K562 (cell line): Measurements from ENCODE around the gene RNF31. TPM values are rescaled to one million over a fixed set of nuclear protein-coding genes. Genes with fewer than 3 reads are reported as not detected.

Source experiments
- ATAC-seq: fragments of 200-7000 bp; cut with Tn5 transposase; 3 replicates; pipeline ENCODE4 v1.9.1; 2020; ENCODE audit warnings: moderate library complexity
- BruUV-seq: library from RNA; stranded (reverse); fragments of 400-500 nt; replicated peaks from 2 replicates; lab custom pipeline; 2021; lab: Mats Ljungman, UMichigan
- CTCF ChIA-PET: fragments of 300-600 bp; formaldehyde crosslinking; extraction: SDS; loops from one replicate; lab custom pipeline; 2021; ENCODE audit warnings: low intra/inter-chr PET ratio; lab: Yijun Ruan, JAX
- POLR2A ChIA-PET: fragments of 300-600, 350-650 bp; sonication (Branson Sonifier 250); formaldehyde crosslinking; extraction: SDS; loops from one replicate; lab custom pipeline; 2021; ENCODE audit warnings: antibody characterized with exemption, inconsistent platforms; lab: Yijun Ruan, JAX
- DNase-seq, 4 experiments: peaks; one replicate each; pipeline versions ENCODE4 v3.0.0 to v3.0.0-alpha.2; 2011 to 2018; ENCODE audit warnings: low spot score in 3 of 4, mixed read lengths in 3 of 4; ENCODE audit errors: extremely low read depth in 1 of 4
- FAIRE-seq: peaks from 2 replicates; lab custom pipeline; 2011; peaks lifted over from hg19 to GRCh38; lab: Jason Lieb, UNC
- H2AFZ ChIP-seq: 2 replicates; pipeline ENCODE4 v1.6.0; 2011; ENCODE audit warnings: low read depth, low read length, control low read depth, inconsistent platforms
- H3K27ac ChIP-seq: fragments of 200-600 bp; 3 replicates; pipeline ENCODE4 v1.8.0; 2011; ENCODE audit warnings: low read depth, mild to moderate bottlenecking, control low read depth, inconsistent platforms, low read length, moderate library complexity, mixed read lengths; ENCODE audit errors: extremely low read depth
- H3K27me3 ChIP-seq, 2 experiments: fragments of 300-600 bp in 1 of 2; 2 replicates in 1 of 2; 3 replicates in 1 of 2; pipeline versions ENCODE4 v1.6.0 to v1.8.0; 2011; ENCODE audit warnings: inconsistent platforms in 2 of 2, low read length in 2 of 2, mild to moderate bottlenecking in 1 of 2, mixed read lengths in 1 of 2, moderate library complexity in 1 of 2; ENCODE audit not compliant: control insufficient read depth in 2 of 2, insufficient read depth in 2 of 2
- H3K36me3 ChIP-seq: fragments of 300-600 bp; 3 replicates; pipeline ENCODE4 v1.8.0; 2011; ENCODE audit warnings: mild to moderate bottlenecking, low read length, inconsistent platforms; ENCODE audit not compliant: control insufficient read depth, insufficient read depth
- H3K4me1 ChIP-seq, 2 experiments: fragments of 200-600 bp in 1 of 2; replicated peaks in 1 of 2; 2 replicates in 1 of 2; 3 replicates in 1 of 2; pipeline versions ENCODE4 v1.5.1 to v1.8.0; 2011; ENCODE audit warnings: inconsistent platforms in 2 of 2, low read length in 2 of 2, mild to moderate bottlenecking in 1 of 2, mixed read lengths in 1 of 2, moderate library complexity in 1 of 2; ENCODE audit not compliant: control insufficient read depth in 2 of 2, insufficient read depth in 2 of 2
- H3K4me2 ChIP-seq: 2 replicates; pipeline ENCODE4 v1.6.1; 2011; ENCODE audit warnings: low read length, control low read depth, inconsistent platforms, mixed read lengths; ENCODE audit not compliant: insufficient read depth
- H3K4me3 ChIP-seq: fragments of 200-600 bp; sonication (generic), shearing (Covaris generic); 2 replicates; pipeline ENCODE4 v1.5.1; 2016; ENCODE audit warnings: control low read depth, inconsistent platforms
- H3K79me2 ChIP-seq: fragments of 200-600 bp; 3 replicates; pipeline ENCODE4 v1.8.0; 2011; ENCODE audit warnings: low read length, inconsistent platforms; ENCODE audit not compliant: control insufficient read depth, insufficient read depth
- H3K9ac ChIP-seq, 2 experiments: 2 replicates each; pipeline versions ENCODE4 v1.6.0 to v1.6.1; 2011; ENCODE audit warnings: low read depth in 2 of 2, low read length in 2 of 2, control low read depth in 1 of 2, inconsistent platforms in 1 of 2, mild to moderate bottlenecking in 1 of 2, mixed read lengths in 1 of 2; ENCODE audit not compliant: insufficient read depth in 1 of 2
- H3K9me1 ChIP-seq: one replicate; pipeline ENCODE4 v1.6.0; 2011; ENCODE audit warnings: inconsistent platforms, mild to moderate bottlenecking, low read length, moderate library complexity; ENCODE audit not compliant: control insufficient read depth, insufficient read depth
- H3K9me3 ChIP-seq: replicated peaks from 2 replicates; pipeline ENCODE4 v1.5.1; 2011; ENCODE audit warnings: low read depth, low read length, inconsistent platforms; ENCODE audit not compliant: control insufficient read depth, insufficient read depth
- H4K20me1 ChIP-seq: replicated peaks from 2 replicates; pipeline ENCODE4 v1.6.1; 2011; ENCODE audit warnings: low read length, inconsistent platforms, mixed read lengths; ENCODE audit not compliant: control insufficient read depth, insufficient read depth
- DDX20 ChIP-seq: fragments of 450-650 bp; IDR thresholded peaks from 2 replicates; pipeline ENCODE4 v1.6.1; 2016; ENCODE audit warnings: missing genetic modification characterization, low read depth, mild to moderate bottlenecking, missing compliant biosample characterization, moderate library complexity
- E2F3 ChIP-seq: fragments of 250-450 bp; sonication (Bioruptor Pico); IDR thresholded peaks from 2 replicates; pipeline ENCODE4 v1.4.0; 2020; ENCODE audit warnings: mild to moderate bottlenecking
- E2F8 ChIP-seq: fragments of 450-650 bp; IDR thresholded peaks from 2 replicates; pipeline ENCODE4 v1.7.1; 2018; ENCODE audit warnings: mild to moderate bottlenecking, low read depth; ENCODE audit not compliant: partially characterized antibody
- NFIC ChIP-seq: fragments of 450-650 bp; IDR thresholded peaks from 2 replicates; pipeline ENCODE4 v1.6.1; 2017; ENCODE audit warnings: mild to moderate bottlenecking, inconsistent platforms
- NR2C2 ChIP-seq, 2 experiments: fragments of 200-800 bp in 1 of 2; sonication (Bioruptor generic) in 1 of 2; sonication (generic) in 1 of 2; formaldehyde crosslinking in 1 of 2; IDR thresholded peaks; 2 replicates each; pipeline versions ENCODE4 v1.6.1 to v1.8.0; 2016 to 2022; ENCODE audit warnings: mild to moderate bottlenecking in 1 of 2, missing compliant biosample characterization in 1 of 2, missing genetic modification characterization in 1 of 2, missing genetic modification reagents in 1 of 2
- RBM34 ChIP-seq: fragments of 200-400 bp; formaldehyde crosslinking; IDR thresholded peaks from 2 replicates; pipeline ENCODE4 v1.6.1; 2018; ENCODE audit warnings: low read length, borderline replicate concordance; ENCODE audit not compliant: insufficient read depth
- SP1 ChIP-seq: sonication (generic); formaldehyde crosslinking; IDR thresholded peaks from 2 replicates; pipeline ENCODE4 v1.8.1; 2022; ENCODE audit warnings: mild to moderate bottlenecking, missing genetic modification reagents
- TARDBP ChIP-seq: fragments of 450-650 bp; IDR thresholded peaks from 2 replicates; pipeline ENCODE4 v1.6.1; 2016
- ZKSCAN8 ChIP-seq: fragments of 200-800 bp; sonication (Bioruptor generic); IDR thresholded peaks from 2 replicates; pipeline ENCODE4 v1.6.1; 2016; ENCODE audit warnings: missing genetic modification characterization, missing compliant biosample characterization
- WGBS: fragments of 100-300 bp; shearing (Covaris generic); methylation state at CpG from one replicate; pipeline ENCODE4 v1.1.6; 2016; ENCODE audit warnings: low coverage, mixed read lengths; ENCODE audit not compliant: insufficient coverage; ENCODE audit errors: missing lambda C conversion rate; 5-methylcytosine and 5-hydroxymethylcytosine counted together
- in situ Hi-C: fragments of 300-500 bp; cut with MboI; formaldehyde crosslinking; loops from 4 replicates; pipeline ENCODE4 v1.15.0; 2018; ENCODE audit warnings: inconsistent platforms, mixed read lengths
- intact Hi-C: fragments of 100-400 bp; cut with micrococcal nuclease; formaldehyde crosslinking; loops from 2 replicates; pipeline ENCODE4 v1.14.2; 2022
- polyA plus RNA-seq, 8 experiments: library from polyadenylated mRNA; depleted of rRNA in 4 of 8; stranded (reverse) in 5 of 8; unstranded in 3 of 8; fragments of >200 nt; fragmentation: Nextera tagmentation in 2 of 8; fragmentation: Illumina TruSeq in 1 of 8; extraction: Ambion mirVana in 2 of 8; extraction: Trizol in 1 of 8; gene quantifications; 2 replicates each; pipeline versions ENCODE4 v1.2.1 to v1.2.3, GENCODE V29; 2011 to 2014; ENCODE audit warnings: inconsistent platforms in 1 of 8, missing spikeins in 1 of 8
- total RNA-seq, 7 experiments: library from RNA; depleted of rRNA in 6 of 7; stranded (reverse); fragments of >200 nt in 6 of 7; fragmentation: Illumina TruSeq in 2 of 7; extraction: Trizol in 2 of 7; gene quantifications; 2 replicates each; pipeline versions ENCODE4 v1.2.1 to v1.2.3, GENCODE V29; 2011 to 2021; ENCODE audit warnings: low replicate concordance in 1 of 7
- TF ChIP-seq, protein P1 (sequence below): fragments of 450-650 bp; IDR thresholded peaks from 2 replicates; pipeline ENCODE4 v1.6.1; 2017; ENCODE audit warnings: mild to moderate bottlenecking, moderate library complexity

RNF31 gene
- total and polyA plus RNA-seq, 9 of the 15 experiments (the other 6 are each of a cell fraction or from before 2014, with no cell fraction given) = 3.1 to 47.6 (median 19.1) TPM

GRCh38 chr14:24189059-24189375 is 41.7 kb downstream of the RNF31 start:
- no peaks in the 10 kb centered on the region for H3K27me3 ChIP-seq
- FAIRE-seq = no peak
- peak overlapping the region in 1 of 2 experiments; percentile 38; a peak in 2 of 4 replicates for H3K9ac ChIP-seq
- H3K79me2 ChIP-seq = peaks cover 25% of the 10 kb centered on the region
- H3K27ac ChIP-seq = no peak overlapping the region; the same call in 2 of the 3 replicates
- peak overlapping the region; percentile 11; the same call in 1 of the 2 replicates for H2AFZ ChIP-seq
- CTCF ChIA-PET = no interaction called here
- TF ChIP-seq E2F3 (CRISPR knock-in tag) (no peak), SP1 (CRISPR knock-in tag) (no peak), NR2C2 (CRISPR knock-in tag; IDR thresholded peaks at IDR 0.05) (no peak), NR2C2 (tag; IDR thresholded peaks at IDR 0.05) (peak; percentile 9; the same call in 1 of the 2 replicates), TARDBP (no peak)
- no TSS peak for BruUV-seq
- in situ Hi-C loops = no loop called here
- peaks cover 3% of the 10 kb centered on the region for H3K9me1 ChIP-seq
- intact Hi-C loops = no loop called here
- WGBS = 0% methylated on average over 1 of the region's 3 CpGs
- peaks cover 9% of the 10 kb centered on the region; the same call in 1 of the 2 replicates for H4K20me1 ChIP-seq
- no peak for DNase-seq
- H3K4me3 ChIP-seq = peak overlapping the region; percentile 71; the same call in 1 of the 2 replicates
- peaks cover 66% of the 10 kb centered on the region; the same call in 2 of the 3 replicates for H3K36me3 ChIP-seq
- H3K4me2 ChIP-seq = peak overlapping the region; percentile 87; the same call in 1 of the 2 replicates
- no peaks in the 10 kb centered on the region for H3K9me3 ChIP-seq
- ATAC-seq = no peak
- H3K4me1 ChIP-seq = peaks cover 0 to 21% of the 10 kb centered on the region in 2 experiments; a peak in 3 of 5 replicates
- POLR2A ChIA-PET = interaction anchor here (0.6 to 1.3 kb wide), 8 partner anchors 10 to 111 kb away, joined by 3 to 9 read pairs (median 4); partner anchors contain the start of genes DHRS1, IRF9, NOP9 and TINF2

DNA sequence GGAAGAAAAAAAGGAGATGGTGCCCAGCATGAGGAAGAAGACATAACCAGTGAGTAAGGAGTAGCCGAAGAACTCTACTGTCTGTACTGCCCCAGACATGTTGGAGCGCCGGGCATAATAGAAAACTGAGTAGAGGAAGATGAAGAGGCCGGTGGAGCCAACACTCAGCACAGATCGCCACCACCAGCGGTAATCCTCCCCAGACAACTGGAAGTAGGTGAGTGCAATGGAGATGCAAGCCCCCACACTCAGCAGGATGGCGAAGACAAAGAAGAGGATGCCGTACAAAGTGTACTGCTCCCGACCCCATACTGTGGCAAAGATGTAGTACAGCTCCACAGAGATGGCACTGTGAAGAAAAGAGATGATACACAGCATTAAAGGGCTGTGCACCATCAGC is 42.2 kb downstream of the RNF31 start:
- H3K9me1 ChIP-seq = peaks cover 3% of the 10 kb centered on the region
- ATAC-seq (no peak), FAIRE-seq (no peak), DNase-seq (no peak)
- peaks cover 1 to 21% of the 10 kb centered on the region in 2 experiments; a peak in 3 of 5 replicates for H3K4me1 ChIP-seq
- peaks cover 9% of the 10 kb centered on the region; the same call in 1 of the 2 replicates for H4K20me1 ChIP-seq
- no peak overlapping the region; the same call in 2 of the 3 replicates for H3K27ac ChIP-seq
- TF ChIP-seq DDX20 (no peak), NFIC (no peak), RBM34 (no peak), ZKSCAN8 (no peak), E2F8 (no peak)
- TF ChIP-seq, protein P1, sequence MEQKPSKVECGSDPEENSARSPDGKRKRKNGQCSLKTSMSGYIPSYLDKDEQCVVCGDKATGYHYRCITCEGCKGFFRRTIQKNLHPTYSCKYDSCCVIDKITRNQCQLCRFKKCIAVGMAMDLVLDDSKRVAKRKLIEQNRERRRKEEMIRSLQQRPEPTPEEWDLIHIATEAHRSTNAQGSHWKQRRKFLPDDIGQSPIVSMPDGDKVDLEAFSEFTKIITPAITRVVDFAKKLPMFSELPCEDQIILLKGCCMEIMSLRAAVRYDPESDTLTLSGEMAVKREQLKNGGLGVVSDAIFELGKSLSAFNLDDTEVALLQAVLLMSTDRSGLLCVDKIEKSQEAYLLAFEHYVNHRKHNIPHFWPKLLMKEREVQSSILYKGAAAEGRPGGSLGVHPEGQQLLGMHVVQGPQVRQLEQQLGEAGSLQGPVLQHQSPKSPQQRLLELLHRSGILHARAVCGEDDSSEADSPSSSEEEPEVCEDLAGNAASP = no peak
- no peak overlapping the region for H2AFZ ChIP-seq
- in situ Hi-C loops (no loop called here), intact Hi-C loops (no loop called here)
- H3K79me2 ChIP-seq = peaks cover 30% of the 10 kb centered on the region
- ChIA-PET CTCF (no interaction called here), POLR2A (interaction anchor here (0.6 to 1.3 kb wide), 9 partner anchors 10 to 111 kb away, joined by 3 to 9 read pairs (median 3); partner anchors contain the start of genes DHRS1, IRF9, NOP9 and TINF2)
- H3K36me3 ChIP-seq = peaks cover 66% of the 10 kb centered on the region; the same call in 2 of the 3 replicates
- WGBS = 81% methylated on average over 7 of the region's 9 CpGs
- no peak overlapping the region for H3K4me3 ChIP-seq
- H3K27me3 ChIP-seq = no peaks in the 10 kb centered on the region
- peak overlapping the region; percentile 87 for H3K4me2 ChIP-seq
- BruUV-seq = no TSS peak
- H3K9ac ChIP-seq = no peak overlapping the region; a peak in 1 of 4 replicates
- H3K9me3 ChIP-seq = no peaks in the 10 kb centered on the region
